ENCODE measurements around the gene C18orf32.

GRCh38 chr18:49529596-49529995 lies 42.6 kb upstream of the C18orf32 start:
- TF ChIP-seq CTCF (IDR thresholded peaks at IDR 0.05) (no peak), POLR2A (IDR thresholded peaks at IDR 0.05) (no peak)

All from Peyer's patch (tissue), 4 donors.